ENCODE data around the gene GID8.

The GID8 gene

GRCh38 chr20:62902926-62903615 lies 34.9 kb upstream of the GID8 start:
- DNase-seq (ENCODE audit: low read depth in 2 of 2), result no peak

DNA sequence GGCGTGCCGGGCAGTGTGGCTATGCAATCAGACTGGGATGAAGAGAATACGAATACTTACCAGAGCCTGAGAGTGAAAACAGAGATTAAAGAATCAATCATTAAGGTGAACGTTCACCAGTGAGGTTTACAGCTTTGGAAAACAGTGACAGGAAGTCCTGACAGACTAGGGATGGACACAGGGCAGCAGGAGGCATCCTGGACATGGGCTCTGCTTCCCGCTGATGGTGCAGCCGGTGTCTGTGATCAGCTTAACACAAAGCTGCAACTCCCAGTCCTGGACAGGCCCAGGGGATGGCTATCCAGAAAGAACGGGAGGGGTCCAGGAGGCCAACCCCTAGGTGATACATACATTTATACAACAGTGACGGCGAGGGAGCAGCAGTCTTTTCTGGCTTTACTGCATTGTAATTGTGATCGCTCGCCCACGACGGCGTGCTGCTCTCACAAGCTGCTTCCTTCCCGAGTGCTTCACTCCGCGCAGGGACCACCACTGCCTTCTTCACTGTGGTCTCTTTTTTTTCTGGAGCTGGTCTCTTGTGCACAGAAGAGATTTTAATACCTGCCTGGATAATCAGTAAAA lies 32.3 kb upstream of the GID8 start:
- no peak for DNase-seq (ENCODE audit: low read depth in 2 of 2)

- DNase-seq (ENCODE audit: low read depth in 2 of 2), result no peak
Observed at GRCh38 chr20:62906209-62906608, 31.7 kb upstream of the GID8 start.

- DNase-seq (ENCODE audit: low read depth in 2 of 2), result no peak
Observed at GRCh38 chr20:62906647-62907375, 31.1 kb upstream of the GID8 start.

DNA sequence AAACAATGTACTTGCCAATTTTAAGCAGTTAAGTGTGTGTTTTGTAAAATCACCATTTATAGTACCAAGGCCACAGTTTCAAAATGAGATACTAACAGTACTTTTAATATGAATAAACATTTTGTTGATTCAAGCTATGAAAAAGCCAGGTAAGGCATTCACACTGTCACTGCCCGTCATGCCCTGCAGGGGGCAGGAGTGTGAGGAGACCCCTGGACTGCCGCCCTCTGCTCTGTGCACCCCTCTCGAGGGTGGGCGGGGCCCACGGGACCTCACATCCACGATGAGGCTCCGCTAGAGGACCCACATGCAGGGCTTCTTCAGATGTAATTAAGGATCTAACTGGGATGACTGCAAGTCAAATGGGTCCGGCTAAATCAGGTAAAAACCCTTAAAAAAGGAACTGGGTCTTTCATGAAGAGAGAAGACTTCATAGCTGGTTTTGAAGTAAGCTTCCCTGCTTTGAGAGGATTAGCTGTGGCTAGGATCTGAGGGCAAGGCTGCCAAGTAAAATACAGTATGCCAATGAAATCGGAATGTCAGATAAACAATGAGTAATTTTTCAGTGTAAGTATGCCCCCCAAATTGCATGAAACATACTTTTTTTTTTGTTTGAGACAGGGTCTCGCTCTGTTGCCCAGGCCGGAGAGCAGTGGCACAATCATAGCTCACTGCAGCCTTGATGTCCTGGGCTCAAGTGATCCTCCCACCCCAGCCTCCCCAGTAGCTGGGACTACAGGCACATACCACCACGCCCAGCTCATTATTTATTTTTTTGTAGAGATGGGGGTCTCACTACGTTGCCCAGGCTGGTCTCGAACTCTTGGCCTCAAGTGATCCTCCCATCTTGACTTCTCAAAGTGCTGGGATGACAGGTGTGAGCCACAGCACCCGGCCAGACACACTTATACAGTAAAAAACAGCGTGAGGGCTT lies 30.3 kb upstream of the GID8 start:
- DNase-seq (ENCODE audit: low read depth in 2 of 2), result no peak

GRCh38 chr20:62908971-62909791 lies 28.8 kb upstream of the GID8 start:
- no peak for DNase-seq (ENCODE audit: low read depth in 2 of 2)

- no peak for DNase-seq (ENCODE audit: low read depth in 2 of 2)
Observed at GRCh38 chr20:62910217-62910766, 27.7 kb upstream of the GID8 start.

DNA sequence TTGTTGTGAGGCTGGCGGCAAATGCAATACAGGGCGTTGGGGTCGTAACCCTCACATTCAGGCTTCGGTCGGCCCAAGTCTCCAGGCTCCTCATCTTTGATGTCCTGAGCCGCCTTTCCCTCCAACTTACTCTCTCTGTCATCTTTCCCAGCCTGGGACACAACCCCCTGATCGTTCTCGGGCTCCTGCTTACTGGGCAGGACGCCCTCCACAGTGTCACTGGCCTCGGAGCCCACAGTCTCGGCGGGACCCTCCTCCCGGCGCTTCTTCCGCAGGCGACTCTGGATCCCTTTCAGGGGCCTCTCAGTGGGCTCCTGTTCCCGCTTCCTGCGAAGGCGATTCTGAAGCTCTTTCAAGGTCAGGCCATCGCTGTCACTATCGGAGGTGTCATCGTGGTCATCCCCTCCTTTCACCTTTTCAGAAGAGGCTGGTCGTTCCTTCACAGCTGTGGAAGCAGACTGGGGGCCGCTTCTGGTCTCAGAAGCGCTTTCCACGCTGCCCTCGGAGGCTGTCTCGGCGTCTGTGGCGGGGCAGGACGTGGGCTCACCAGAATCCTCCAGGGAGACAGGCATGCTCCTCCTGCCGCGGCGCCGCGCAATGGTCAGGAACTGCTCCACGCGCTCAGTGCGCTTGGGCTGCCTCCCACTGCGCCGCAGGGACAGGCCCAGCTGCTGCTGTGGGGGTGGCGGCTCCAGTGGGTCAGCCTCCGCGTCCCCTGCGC lies 27.0 kb upstream of the GID8 start:
- DNase-seq (ENCODE audit: low read depth in 2 of 2), result no peak

- no peak for DNase-seq (ENCODE audit: low read depth in 2 of 2)
Observed at GRCh38 chr20:62911701-62912280, 26.2 kb upstream of the GID8 start.

DNA sequence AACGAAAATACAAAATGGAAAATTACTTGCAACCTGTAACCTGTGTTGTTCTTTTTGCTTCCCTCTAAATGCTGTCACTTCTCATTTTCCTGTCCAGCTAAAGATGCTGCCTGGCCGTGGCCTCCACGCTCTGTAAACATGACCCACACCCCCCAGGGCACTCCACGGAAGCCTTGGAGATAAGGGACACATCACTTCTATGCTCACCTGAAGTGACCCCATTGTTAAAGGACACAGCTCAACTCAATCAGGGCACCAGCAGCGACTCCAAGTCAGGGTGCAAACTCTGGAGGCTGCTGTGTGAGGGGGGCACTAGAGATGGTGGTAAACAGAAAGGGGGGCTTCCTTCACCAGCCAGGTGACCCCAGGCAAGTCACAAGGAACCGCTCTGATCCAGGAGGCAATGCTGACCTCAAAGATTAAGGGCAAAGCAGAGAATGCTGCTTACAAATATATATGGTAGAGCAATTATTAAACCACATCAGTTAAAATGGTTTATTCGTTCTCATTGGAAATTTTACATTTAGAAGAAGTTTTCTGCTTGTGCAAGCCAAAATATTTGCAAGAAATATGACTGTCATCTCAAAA lies 24.8 kb upstream of the GID8 start:
- DNase-seq (ENCODE audit: low read depth in 2 of 2), result no peak

DNA sequence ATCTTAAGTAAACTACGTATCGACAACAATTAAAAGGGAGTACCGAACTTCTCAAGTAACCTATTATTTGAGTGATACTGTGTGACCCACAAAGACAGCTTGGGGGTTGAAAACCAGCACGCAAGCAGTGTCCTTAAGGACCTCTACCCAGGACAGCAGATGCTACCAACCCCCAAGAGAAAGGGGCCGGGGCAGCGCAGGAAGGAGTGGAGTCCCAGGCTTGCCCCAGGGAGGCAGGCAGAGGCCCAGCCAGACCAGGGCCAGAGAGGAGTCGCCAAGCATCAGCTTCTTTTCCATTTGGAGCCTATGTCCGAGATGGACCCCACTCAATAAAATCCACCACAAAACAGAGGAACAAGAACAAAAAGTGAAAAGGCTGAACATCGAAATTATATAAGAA lies 23.5 kb upstream of the GID8 start:
- DNase-seq (ENCODE audit: low read depth in 2 of 2), result no peak

DNA sequence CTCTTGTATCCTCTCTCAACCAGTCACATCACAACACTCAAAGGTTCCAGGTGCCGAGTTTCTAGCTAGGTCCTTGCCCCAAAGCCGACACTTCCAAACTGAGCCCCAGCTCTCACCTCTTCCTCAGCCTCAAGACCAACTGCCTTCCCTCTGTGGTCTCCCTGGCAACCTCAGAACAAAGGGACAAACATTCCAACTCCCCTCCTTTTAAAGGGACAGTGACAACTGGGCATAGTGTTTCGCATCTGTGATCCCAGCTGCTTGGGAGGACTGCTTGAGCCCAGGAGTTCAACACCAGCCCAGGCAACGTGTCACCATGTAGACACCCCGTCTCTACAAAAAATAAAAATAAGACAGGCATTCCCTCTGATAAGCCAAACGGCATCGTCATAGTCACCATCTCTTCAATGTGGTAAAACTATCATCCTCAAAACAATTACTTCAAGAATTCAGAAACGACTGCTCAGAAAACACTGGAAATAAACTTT lies 22.9 kb upstream of the GID8 start:
- DNase-seq (ENCODE audit: low read depth in 2 of 2), result no peak

DNA sequence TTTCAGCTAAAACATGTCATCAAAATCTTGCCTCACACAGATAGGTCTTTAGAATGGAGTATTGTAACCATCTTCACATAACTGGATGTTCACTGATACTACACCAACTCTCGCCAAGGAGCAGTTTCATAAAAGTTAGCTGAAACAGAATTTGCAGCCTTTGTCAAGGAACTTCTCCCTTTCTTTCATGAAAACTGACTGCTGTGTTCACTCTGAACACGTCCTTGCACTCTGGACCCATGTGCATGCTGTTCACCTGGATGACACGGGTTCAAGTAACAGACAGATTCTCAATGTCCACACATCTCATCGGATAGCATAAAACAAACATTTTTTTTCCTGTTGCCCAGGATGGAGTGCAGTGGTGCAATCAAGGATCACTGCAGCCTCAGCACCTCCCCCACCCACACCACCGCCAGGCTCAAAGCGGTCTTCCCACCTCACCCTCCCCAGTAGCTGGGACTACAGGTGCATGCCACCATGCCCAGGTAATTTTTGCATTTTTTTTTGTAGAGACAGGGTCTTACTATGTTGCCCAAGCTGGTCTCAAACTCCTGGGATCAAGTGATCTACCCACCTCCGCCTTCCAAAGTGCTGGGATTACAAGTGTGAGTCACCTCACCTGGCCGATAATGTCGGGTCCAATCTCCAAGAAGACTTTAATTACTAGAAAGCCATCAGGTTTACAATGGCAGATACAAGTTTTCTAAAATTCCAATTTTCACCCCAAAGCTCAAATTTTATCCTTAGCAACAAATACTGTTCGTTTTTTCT lies 21.1 kb upstream of the GID8 start:
- DNase-seq (ENCODE audit: low read depth in 2 of 2), result no peak

DNA sequence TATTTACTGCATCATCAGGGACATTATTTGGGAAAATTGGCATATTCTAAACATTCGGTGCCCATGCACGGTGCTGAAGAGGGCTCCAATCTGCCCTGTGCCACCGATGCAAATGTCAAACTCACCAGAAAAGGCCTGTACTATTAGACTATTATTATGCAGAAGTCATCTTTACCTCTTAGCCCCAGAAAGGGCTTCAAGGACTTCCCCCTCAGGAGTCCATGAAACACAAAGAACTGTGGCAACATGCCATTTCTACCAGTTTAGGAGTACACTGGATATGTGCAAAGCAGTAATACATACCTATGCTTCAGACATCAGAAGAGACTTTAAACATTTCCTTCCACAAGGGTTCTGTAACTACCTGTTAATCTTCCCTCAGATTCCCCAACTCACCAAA lies 20.2 kb upstream of the GID8 start:
- no peak for DNase-seq (ENCODE audit: low read depth in 2 of 2)

DNA sequence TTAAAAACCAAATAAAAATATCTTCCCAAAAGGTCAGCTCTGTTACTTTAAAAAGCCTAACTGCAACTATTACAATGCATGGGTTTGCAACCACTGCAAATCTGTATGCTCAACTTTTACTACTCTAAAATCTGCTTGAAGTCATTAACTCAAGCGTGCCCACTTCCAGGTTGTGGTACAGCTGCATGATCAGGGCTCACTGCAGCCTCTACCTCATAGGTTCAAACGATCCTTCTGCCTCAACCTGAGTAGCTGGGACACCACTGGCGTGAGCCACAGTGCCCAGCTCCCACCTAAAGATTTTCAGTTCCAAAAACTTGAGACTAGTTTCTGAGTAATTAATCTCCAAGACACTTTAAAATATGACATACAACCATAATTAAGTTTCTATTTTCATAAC lies 19.8 kb upstream of the GID8 start:
- DNase-seq (ENCODE audit: low read depth in 2 of 2), result no peak

GRCh38 chr20:62918831-62919230 lies 19.1 kb upstream of the GID8 start:
- DNase-seq (ENCODE audit: low read depth in 2 of 2), result no peak

GRCh38 chr20:62920039-62920645 lies 17.8 kb upstream of the GID8 start:
- DNase-seq (ENCODE audit: low read depth in 2 of 2), result no peak

- DNase-seq (ENCODE audit: low read depth in 2 of 2), result peak in 1 of 2 experiments; percentile 54
Observed at GRCh38 chr20:62921119-62921687, 16.7 kb upstream of the GID8 start.
